ENCODE data around the gene NOSTRIN. TPM values are rescaled to one million over a fixed set of nuclear protein-coding genes. Genes with fewer than 3 reads are reported as not detected.

NOSTRIN gene
- total and polyA plus RNA-seq, 2 donors (not counting 3 experiments of a cell fraction or from before 2014, with no cell fraction given): 0.03 to 0.75 TPM

DNA sequence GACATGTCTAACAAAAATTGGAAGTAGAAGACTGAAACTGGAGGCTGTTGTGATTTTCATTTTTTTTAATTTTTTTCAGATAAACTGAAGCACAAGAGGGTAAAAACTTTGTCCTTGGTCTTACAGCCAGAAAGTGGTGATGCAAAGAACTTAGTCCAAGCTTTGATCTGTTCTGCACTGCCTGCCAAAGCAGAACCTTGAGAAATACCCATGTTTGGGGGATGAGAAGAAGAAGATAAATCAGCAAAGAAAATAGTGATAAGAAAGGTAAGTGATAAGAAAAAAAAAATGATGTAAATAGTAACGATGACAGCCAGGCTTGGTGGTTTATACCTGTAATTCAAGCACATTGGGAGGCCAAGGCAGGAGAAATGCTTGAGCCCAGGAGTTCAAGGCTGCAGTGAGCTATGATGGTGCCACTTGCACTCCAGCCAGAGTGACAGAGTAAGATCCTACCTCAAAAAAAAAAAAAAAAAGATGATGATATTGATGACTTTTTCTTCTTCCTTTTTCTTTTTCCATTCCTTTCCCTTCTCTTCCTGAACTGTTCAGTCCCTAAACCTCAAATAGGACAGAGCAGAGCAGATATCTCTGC lies 14.6 kb upstream of the NOSTRIN start:
- no TSS peak for BruUV-seq (replicated peaks)
- Histone ChIP-seq H2AFZ (ENCODE audit: low read depth, low read length) (no peak overlapping the region), H3K79me2 (ENCODE audit: control insufficient read depth, insufficient read depth, low read length) (no peaks in the 10 kb centered on the region), H4K20me1 (replicated peaks; ENCODE audit: control insufficient read depth, extremely low read depth, insufficient read depth, low read length) (no peaks in the 10 kb centered on the region), H3K27me3 (ENCODE audit: control insufficient read depth in 2 of 2, insufficient read depth in 2 of 2, low read length in 2 of 2) (peaks cover 2 to 16% of the 10 kb centered on the region in 2 experiments), H3K9me1 (replicated peaks; ENCODE audit: control insufficient read depth, extremely low read depth, insufficient read depth, low read length) (no peaks in the 10 kb centered on the region), H3K9me3 (replicated peaks; ENCODE audit: control insufficient read depth, insufficient read depth, low read length) (no peaks in the 10 kb centered on the region), H3K4me3 (replicated peaks in 1 of 3; ENCODE audit: insufficient read depth in 1 of 3, low read depth in 1 of 3, low read length in 3 of 3) (no peak overlapping the region), H3K9ac (replicated peaks; ENCODE audit: extremely low read depth, insufficient read depth, low read length) (no peak overlapping the region), H3K4me2 (ENCODE audit: insufficient read depth, low read length) (no peak overlapping the region), H3K36me3 (ENCODE audit: control insufficient read depth in 2 of 2, extremely low read depth in 1 of 2, insufficient read depth in 2 of 2, low read length in 2 of 2) (no peaks in the 10 kb centered on the region), H3K4me1 (ENCODE audit: control insufficient read depth, extremely low read depth, insufficient read depth, low read length) (no peaks in the 10 kb centered on the region), H3K27ac (ENCODE audit: insufficient read depth, low read depth, low read length) (no peak overlapping the region)
- TF ChIP-seq, protein P1, sequence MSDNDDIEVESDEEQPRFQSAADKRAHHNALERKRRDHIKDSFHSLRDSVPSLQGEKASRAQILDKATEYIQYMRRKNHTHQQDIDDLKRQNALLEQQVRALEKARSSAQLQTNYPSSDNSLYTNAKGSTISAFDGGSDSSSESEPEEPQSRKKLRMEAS (IDR thresholded peaks at IDR 0.05; ENCODE audit: insufficient read depth, insufficient read length): no peak
- no peak for TF ChIP-seq POLR2AphosphoS5 (IDR thresholded peaks at IDR 0.05; ENCODE audit: insufficient read depth, low read depth, low read length)
- no peak for TF ChIP-seq FOS (IDR thresholded peaks at IDR 0.05; ENCODE audit: borderline replicate concordance, insufficient read depth, low read length)
- TF ChIP-seq POLR2A (IDR thresholded peaks at IDR 0.05; ENCODE audit: low read depth, low read length): no peak
- TF ChIP-seq GATA2 (IDR thresholded peaks at IDR 0.05; ENCODE audit: insufficient read depth, insufficient read length, low read depth, low read length): no peak
- no peak for TF ChIP-seq JUN (IDR thresholded peaks at IDR 0.05; ENCODE audit: borderline replicate concordance, insufficient read depth, insufficient read length, low read depth)
- TF ChIP-seq, protein P2, sequence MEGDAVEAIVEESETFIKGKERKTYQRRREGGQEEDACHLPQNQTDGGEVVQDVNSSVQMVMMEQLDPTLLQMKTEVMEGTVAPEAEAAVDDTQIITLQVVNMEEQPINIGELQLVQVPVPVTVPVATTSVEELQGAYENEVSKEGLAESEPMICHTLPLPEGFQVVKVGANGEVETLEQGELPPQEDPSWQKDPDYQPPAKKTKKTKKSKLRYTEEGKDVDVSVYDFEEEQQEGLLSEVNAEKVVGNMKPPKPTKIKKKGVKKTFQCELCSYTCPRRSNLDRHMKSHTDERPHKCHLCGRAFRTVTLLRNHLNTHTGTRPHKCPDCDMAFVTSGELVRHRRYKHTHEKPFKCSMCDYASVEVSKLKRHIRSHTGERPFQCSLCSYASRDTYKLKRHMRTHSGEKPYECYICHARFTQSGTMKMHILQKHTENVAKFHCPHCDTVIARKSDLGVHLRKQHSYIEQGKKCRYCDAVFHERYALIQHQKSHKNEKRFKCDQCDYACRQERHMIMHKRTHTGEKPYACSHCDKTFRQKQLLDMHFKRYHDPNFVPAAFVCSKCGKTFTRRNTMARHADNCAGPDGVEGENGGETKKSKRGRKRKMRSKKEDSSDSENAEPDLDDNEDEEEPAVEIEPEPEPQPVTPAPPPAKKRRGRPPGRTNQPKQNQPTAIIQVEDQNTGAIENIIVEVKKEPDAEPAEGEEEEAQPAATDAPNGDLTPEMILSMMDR (IDR thresholded peaks at IDR 0.05; ENCODE audit: extremely low read depth in 1 of 2, insufficient read depth in 1 of 2, low read depth in 1 of 2, low read length in 2 of 2): no peak
- FAIRE-seq (no peak), DNase-seq (ENCODE audit: low read depth, low spot score) (no peak)
- intact Hi-C loops (cut with micrococcal nuclease): no loop called here
- CTCF ChIA-PET: interaction anchor here (0.6 to 1.4 kb wide), 2 partner anchors 14 to 152 kb away, joined by 3 to 4 read pairs; no protein-coding TSS in a partner anchor
- dilution Hi-C loops (cut with MboI; ENCODE audit: extremely low pct_ligation_motif_present, low sequenced_read_pairs): no loop called here
- POLR2A ChIA-PET: no interaction called here
